Embryonic facial prominence (tissue), 1 donor: ENCODE results near the gene REXO4.
A peak's percentile ranks its signal among the peaks of the same experiment; 100 is the strongest.
"Not testable (repeated sequence)": the region's sequence is repeated elsewhere in the genome, so short reads cannot be mapped to it uniquely, and the experiment has no call there.

Source experiments
- DNase-seq: peaks from one replicate; pipeline ENCODE4 v3.0.0-alpha.2; 2016; ENCODE audit errors: extremely low spot score

Gene REXO4

GRCh38 chr9:133421615-133422542 lies 4.1 kb upstream of the REXO4 start, which contains the start of gene ADAMTS13:
TSS of gene ADAMTS13 (plus strand) at chr9:133422367. CDS start at chr9:133422444, 77 bp downstream.
- DNase-seq, result no peak

GRCh38 chr9:133420392-133420827 lies 2.6 kb upstream of the REXO4 start:
- no peak for DNase-seq

- DNase-seq, result no peak
Observed at GRCh38 chr9:133419005-133419404, 1.2 kb upstream of the REXO4 start.

DNA sequence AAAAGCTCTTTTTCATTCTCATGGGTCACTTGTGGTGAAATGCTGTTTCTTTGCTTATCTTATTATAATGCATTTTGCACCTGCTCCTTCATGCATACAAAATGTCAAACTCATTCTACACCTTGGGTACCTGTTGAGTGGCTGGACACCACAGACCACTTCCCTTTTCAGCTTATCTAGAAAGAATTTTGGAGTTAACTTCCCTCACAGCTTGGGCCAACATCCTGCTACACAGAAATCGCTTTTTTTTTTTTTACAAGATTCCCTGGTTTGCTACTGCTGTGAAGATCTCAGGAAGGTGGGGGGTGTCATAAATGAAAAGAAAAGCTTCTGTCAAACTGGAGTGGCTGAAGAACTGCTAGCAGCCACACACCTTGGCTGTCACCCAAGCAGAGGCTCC lies 2.6 kb downstream of the REXO4 start:
- DNase-seq, result no peak

DNA sequence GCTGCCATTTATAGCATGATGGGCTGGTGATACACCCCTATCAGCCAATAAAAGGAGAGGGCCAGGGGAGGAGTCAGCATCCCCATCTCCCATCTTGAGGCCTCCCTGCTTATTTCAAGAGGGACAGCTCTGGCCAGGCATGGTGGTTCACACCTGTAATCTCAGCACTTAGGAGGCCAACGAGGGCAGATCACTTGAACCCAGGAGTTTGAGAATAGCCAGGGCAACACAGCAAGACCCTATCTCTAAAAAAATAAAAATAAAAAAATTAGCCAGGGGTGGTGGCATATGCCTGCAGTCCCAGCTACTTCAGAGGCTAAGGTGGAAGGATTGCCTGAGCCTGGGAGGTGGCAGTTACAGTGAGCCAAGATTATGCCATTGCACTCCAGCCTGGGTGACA lies 9.8 kb downstream of the REXO4 start:
- DNase-seq, result no peak

- DNase-seq, result peak; percentile 19
Observed at GRCh38 chr9:133406480-133407307, 11.1 kb downstream of the REXO4 start.

- DNase-seq, result no peak
Observed at GRCh38 chr9:133405508-133406438, 12.0 kb downstream of the REXO4 start.

DNA sequence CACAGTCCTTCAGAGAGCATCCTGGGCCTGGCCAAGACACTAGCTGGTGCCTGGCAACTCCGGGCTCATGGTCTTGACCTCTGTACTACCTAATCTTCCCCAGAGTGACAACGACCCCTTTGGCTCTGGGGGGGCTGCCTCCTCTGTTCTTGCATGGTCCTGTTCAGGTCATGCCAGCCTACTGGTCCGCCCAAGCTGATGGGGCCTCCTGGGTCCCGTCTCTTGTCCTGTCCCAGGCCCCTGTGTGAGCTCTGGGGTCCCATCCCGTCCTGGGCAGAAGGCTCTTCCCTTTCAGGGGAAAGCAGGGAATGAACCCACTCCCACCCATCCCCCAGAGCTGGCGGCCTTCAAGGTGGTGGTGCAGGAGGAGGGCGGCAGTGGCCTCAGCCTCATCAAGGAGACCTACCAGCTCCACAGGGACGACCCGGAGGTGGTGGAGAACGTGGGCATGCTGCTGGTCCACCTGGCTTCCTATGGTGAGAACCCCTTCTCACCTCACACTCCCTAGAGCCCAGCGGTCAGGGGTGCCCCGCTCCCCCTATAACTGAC lies 13.3 kb downstream of the REXO4 start:
- no peak for DNase-seq

- DNase-seq, result no peak
Observed at GRCh38 chr9:133403766-133404453, 13.9 kb downstream of the REXO4 start.

DNA sequence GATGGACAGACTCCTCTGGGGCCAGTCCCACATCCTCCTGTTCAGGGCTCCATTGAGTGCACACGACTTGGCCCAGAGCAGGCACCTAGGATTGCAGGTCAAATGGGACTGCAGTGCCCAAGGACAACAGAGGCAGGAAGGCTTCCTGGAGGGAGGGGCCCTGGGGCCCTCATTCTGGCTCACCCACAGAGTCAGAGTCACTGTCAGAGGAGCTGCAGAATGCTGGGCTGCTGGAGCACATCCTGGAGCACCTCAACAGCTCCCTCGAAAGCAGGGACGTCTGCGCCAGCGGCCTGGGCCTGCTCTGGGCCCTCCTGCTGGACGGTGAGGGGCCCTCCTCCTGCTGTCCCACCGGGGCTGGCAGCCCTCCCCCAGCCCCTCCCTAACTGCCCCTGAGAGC lies 15.1 kb downstream of the REXO4 start:
- DNase-seq, result no peak

- no peak for DNase-seq
Observed at GRCh38 chr9:133401588-133401987, 16.2 kb downstream of the REXO4 start.

DNA sequence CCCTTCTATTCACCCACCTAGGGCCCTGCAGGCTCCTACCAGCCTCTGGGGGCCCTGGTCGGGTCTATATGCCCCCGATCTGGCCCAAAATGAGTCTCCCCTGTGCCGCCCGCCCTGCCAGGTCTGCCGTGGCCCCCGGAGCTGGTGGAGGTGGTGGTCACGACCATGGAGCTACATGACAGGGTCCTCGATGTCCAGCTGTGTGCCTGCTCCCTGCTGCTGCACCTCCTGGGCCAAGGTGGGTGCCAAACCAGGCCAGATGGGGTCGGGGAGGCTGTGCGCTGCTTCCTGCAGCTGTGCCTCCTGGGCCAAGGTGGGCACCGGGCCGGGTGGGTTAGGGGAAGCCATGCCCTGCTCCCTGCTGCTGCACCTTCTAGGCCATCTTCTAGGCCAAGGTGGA lies 17.5 kb downstream of the REXO4 start:
- no peak for DNase-seq

- no peak for DNase-seq
Observed at GRCh38 chr9:133397895-133398294, 19.9 kb downstream of the REXO4 start.

DNA sequence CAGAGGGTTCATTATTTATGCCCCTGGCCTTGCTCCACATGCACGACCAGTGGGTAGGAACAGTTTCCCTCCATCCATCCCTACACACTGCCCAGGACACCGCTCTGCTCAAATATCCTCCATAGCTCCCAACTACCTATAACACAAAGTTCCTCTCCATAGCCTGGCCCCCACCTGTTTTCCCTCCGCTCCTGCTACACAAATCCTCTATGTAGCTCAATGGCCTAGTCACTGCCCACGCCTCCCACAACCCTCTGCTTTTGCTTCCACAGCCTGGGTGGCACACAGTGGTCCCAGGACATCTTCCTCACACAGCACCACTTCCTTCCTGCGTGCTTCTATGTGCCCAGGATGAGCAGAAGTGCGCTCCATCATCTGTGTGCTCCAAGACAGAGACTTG lies 20.4 kb downstream of the REXO4 start:
- no peak for DNase-seq

DNA sequence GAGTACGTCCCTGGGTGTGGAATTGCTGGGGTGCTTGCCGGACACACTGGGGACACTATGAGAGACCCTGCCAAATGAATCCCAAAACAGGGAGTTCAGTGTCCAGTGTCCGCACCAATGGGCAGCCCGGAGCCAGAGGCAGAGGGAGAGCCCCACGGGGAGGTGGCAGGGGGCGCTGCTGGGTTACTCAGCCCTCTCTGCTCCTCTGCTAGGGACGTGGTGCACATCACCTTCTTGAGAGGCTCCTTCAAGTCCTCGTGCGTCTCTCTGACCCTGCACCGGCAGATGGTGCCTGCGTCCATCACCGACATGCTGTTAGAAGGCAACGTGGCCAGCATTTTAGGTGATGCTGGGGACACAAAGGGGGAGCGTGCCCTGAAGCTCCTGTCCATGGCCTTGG lies 20.9 kb downstream of the REXO4 start:
- no peak for DNase-seq

DNA sequence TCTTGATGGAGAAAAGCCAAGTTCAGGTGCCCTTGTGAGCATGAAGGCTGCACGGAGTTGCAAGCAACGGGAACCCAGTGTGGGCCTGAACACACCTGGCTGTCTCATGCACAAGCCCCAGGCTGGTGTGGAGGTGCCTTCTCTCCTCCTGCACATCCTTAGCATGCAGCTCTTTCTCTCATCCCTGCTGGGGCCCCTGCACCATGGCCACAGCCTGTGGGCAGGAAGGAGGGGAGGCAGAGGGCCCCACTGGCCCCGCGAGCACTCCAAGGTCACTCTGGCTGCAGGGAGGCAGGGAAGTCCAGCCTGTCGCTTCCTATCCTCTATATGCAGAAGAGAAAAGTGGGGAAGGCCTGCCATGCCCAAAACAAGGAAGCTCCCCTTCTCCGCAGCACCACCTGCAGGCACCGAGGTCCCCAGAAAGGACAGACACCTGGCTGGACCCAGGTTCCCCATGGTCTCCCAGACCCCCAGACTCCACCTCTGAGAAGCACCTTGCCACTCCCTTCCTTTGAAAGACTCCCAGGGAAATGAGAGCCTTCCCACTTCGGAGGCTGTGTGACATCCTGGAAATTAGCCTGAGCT lies 23.0 kb downstream of the REXO4 start:
- DNase-seq, result no peak

- no peak for DNase-seq
Observed at GRCh38 chr9:133393399-133393798, 24.4 kb downstream of the REXO4 start.

GRCh38 chr9:133392308-133392707 lies 25.5 kb downstream of the REXO4 start:
- DNase-seq, result not testable (repeated sequence)

GRCh38 chr9:133391449-133391848 lies 26.4 kb downstream of the REXO4 start:
- not testable (repeated sequence) for DNase-seq

GRCh38 chr9:133390713-133391112 lies 27.1 kb downstream of the REXO4 start:
- no peak for DNase-seq
